Vagina (tissue), 2 donors: ENCODE data around the gene RRAS2.

Source experiments
- CTCF ChIP-seq, 3 experiments: fragments of 450-650 bp in 2 of 3; fragments of 200-600 bp in 1 of 3; sonication (generic) in 1 of 3; IDR thresholded peaks; one replicate each; pipeline ENCODE4 v1.5.1; 2017 to 2019; ENCODE audit warnings: antibody characterized with exemption in 3 of 3, mild to moderate bottlenecking in 2 of 3, moderate library complexity in 2 of 3
- POLR2A ChIP-seq, 2 donors: fragments of 450-650 bp; IDR thresholded peaks; one replicate each; pipeline ENCODE4 v1.6.1; 2017; ENCODE audit warnings: antibody characterized with exemption in 2 of 2, mild to moderate bottlenecking in 2 of 2, moderate library complexity in 2 of 2
- POLR2AphosphoS5 ChIP-seq, 2 donors: sonication (generic); formaldehyde crosslinking; IDR thresholded peaks; one replicate each; pipeline ENCODE4 v1.9.0; 2017; ENCODE audit warnings: antibody characterized with exemption in 2 of 2, mild to moderate bottlenecking in 2 of 2, low read depth in 1 of 2; ENCODE audit not compliant: insufficient read depth in 1 of 2

- no peak for TF ChIP-seq CTCF (IDR thresholded peaks at IDR 0.05)
- no peak for TF ChIP-seq POLR2A (IDR thresholded peaks at IDR 0.05)
- no peak for TF ChIP-seq POLR2AphosphoS5 (IDR thresholded peaks at IDR 0.05; ENCODE audit: insufficient read depth in 1 of 2, low read depth in 1 of 2)
These were observed 8.0 kb upstream of the RRAS2 start for GRCh38 chr11:14366936-14367335.
